Left lung (tissue), 10 donors: ENCODE data around the gene SELENOF. TPM values are rescaled to one million over a fixed set of nuclear protein-coding genes. Genes with fewer than 3 reads are reported as not detected.
"Not testable (repeated sequence)": the region's sequence is repeated elsewhere in the genome, so short reads cannot be mapped to it uniquely, and the experiment has no call there.

ENCODE experiments used
- ATAC-seq: fragments of 200-7000 bp; cut with Tn5 transposase; one replicate; pipeline ENCODE4 v1.9.1; 2020; ENCODE audit warnings: moderate library complexity
- DNase-seq, 4 donors: peaks; one replicate each; pipeline ENCODE4 v3.0.0-alpha.2; 2013 to 2020
- H3K27ac ChIP-seq, 2 donors: fragments of 200-600 bp; sonication (generic) in 1 of 2; one replicate each; pipeline versions ENCODE4 v1.5.0 to v1.8.0; 2020 to 2021
- H3K27me3 ChIP-seq, 2 donors: fragments of 200-600 bp; sonication (generic) in 1 of 2; one replicate each; pipeline versions ENCODE4 v1.5.0 to v1.8.0; 2020 to 2021
- H3K36me3 ChIP-seq, 2 donors: fragments of 200-600 bp; sonication (generic) in 1 of 2; one replicate each; pipeline versions ENCODE4 v1.5.0 to v1.8.0; 2020 to 2021
- H3K4me1 ChIP-seq, 2 donors: fragments of 200-600 bp; one replicate each; pipeline ENCODE4 v1.8.0; 2021
- H3K4me3 ChIP-seq, 2 donors: fragments of 200-600 bp; sonication (generic) in 1 of 2; one replicate each; pipeline versions ENCODE4 v1.5.0 to v1.8.0; 2020 to 2021; ENCODE audit warnings: mild to moderate bottlenecking in 1 of 2
- H3K9me3 ChIP-seq, 2 donors: fragments of 200-600 bp; sonication (generic) in 1 of 2; one replicate each; pipeline versions ENCODE4 v1.5.0 to v1.8.0; 2020 to 2021
- intact Hi-C, 2 donors: fragments of 100-400 bp; cut with DNase I; formaldehyde crosslinking; loops; one replicate each; pipeline versions ENCODE4 v1.11.2 to v1.14.2; 2022
- polyA plus RNA-seq, 6 donors: library from polyadenylated mRNA; unstranded; fragments of 120-200 nt; gene quantifications; one replicate each; pipeline ENCODE4 v1.2.1, GENCODE V29; 2013; ENCODE audit not compliant: insufficient read length in 6 of 6
- total RNA-seq, 2 donors: library from RNA; stranded (reverse); fragmentation: NEBNext Ultra II Directional; extraction: Animal tissue kit (Norgen Biotek cat#: 25700); gene quantifications; one replicate each; pipeline ENCODE4 v1.2.1, GENCODE V29; 2021
- TF ChIP-seq, protein P1 (sequence below), 2 donors: fragments of 200-600 bp; sonication (generic) in 1 of 2; IDR thresholded peaks; one replicate each; pipeline versions ENCODE4 v1.5.0 to v1.8.0; 2021; ENCODE audit warnings: antibody characterized with exemption in 2 of 2
- donor health status: DM: no; HTN: yes; CAD: no.
- donor health status: DM: no; HTN: no; CAD: no.

The SELENOF gene
- total and polyA plus RNA-seq, 8 donors: 217 to 302 (median 270) TPM

DNA sequence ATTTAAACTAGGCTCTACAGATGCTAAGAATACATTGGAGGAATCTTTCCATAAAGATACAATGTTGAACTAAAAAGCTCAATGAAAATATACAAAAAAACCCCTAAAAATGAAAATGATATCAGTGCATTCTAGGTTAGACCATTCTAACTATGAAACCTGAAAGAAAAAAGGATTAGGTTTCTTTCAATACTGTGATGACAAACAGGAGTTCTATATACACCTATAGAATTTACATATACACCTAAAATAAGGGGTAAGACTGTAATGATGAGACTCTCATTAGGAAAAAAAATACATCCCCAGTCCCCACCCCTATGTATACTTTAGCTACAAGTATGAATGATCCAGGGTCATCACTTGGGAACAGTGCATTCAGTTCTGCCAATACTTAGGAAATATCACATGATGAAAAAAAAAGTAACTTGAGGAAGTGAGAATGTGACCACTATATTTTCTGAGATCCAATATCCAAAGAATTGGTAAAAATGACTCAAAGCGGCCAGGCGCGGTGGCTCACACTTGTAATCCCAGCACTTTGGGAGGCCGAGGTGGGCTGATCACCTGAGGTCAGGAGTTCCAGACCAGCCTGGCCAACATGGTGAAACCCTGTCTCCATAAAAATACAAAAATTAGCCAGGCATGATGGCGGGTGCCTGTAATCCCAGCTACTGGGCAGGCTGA lies 26.3 kb downstream of the SELENOF start:
- no peaks in the 10 kb centered on the region for H3K27me3 ChIP-seq
- H3K4me3 ChIP-seq: no peak overlapping the region
- intact Hi-C loops: no loop called here
- peaks cover 0 to 3% of the 10 kb centered on the region in 2 donors for H3K36me3 ChIP-seq
- H3K4me1 ChIP-seq: peaks cover 0 to 10% of the 10 kb centered on the region in 2 donors
- H3K9me3 ChIP-seq: no peaks in the 10 kb centered on the region
- no peak overlapping the region for H3K27ac ChIP-seq
- DNase-seq (no peak), ATAC-seq (no peak)
- TF ChIP-seq, protein P1, sequence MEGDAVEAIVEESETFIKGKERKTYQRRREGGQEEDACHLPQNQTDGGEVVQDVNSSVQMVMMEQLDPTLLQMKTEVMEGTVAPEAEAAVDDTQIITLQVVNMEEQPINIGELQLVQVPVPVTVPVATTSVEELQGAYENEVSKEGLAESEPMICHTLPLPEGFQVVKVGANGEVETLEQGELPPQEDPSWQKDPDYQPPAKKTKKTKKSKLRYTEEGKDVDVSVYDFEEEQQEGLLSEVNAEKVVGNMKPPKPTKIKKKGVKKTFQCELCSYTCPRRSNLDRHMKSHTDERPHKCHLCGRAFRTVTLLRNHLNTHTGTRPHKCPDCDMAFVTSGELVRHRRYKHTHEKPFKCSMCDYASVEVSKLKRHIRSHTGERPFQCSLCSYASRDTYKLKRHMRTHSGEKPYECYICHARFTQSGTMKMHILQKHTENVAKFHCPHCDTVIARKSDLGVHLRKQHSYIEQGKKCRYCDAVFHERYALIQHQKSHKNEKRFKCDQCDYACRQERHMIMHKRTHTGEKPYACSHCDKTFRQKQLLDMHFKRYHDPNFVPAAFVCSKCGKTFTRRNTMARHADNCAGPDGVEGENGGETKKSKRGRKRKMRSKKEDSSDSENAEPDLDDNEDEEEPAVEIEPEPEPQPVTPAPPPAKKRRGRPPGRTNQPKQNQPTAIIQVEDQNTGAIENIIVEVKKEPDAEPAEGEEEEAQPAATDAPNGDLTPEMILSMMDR (IDR thresholded peaks at IDR 0.05): no peak

DNA sequence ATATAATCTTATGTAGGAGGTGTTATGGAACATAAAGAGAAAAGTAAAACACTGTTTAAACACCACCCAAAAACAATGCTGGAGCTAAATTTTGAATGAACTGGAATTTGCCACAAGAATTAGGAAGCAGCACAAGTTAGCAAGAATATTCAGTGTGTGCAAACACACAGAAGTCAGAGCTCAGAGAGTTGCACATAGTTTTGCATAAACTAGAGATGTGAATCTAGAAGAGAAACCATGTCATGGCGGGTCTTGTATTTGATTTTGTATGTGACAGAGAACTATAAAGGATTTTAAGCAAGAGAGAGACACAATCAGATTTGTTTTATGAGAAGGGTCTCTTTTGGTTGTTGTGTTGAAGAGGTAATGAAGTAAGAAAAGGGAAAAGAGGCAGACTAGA lies 38.2 kb downstream of the SELENOF start:
- TF ChIP-seq, protein P1 (IDR thresholded peaks at IDR 0.05): no peak
- no peaks in the 10 kb centered on the region for H3K4me1 ChIP-seq
- no peak overlapping the region for H3K27ac ChIP-seq
- peaks cover 0 to 33% of the 10 kb centered on the region in 2 donors for H3K36me3 ChIP-seq
- H3K4me3 ChIP-seq: no peak overlapping the region
- intact Hi-C loops: no loop called here
- H3K9me3 ChIP-seq: no peaks in the 10 kb centered on the region
- no peaks in the 10 kb centered on the region for H3K27me3 ChIP-seq
- no peak for ATAC-seq
- DNase-seq: no peak

DNA sequence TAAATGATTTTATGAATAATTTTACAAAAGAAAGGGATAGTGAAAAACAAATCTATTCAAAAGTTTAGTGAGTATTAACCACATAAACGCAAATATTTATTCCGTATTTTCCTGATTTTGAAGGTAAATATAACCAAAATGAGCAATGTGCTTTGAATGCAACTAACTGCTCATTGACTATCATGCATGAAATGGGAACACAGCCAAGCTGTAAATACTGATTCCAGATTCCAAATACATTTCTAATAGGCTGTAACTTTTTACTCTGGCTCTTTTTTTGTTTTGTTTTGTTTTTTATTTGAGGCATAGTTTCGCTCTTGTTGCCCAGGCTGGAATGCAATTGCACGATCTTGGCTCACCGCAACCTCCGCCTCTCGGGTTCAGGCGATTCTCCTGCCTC lies 41.8 kb downstream of the SELENOF start:
- no peak overlapping the region for H3K4me3 ChIP-seq
- no peak overlapping the region for H3K27ac ChIP-seq
- no peak for ATAC-seq
- no peaks in the 10 kb centered on the region for H3K27me3 ChIP-seq
- H3K4me1 ChIP-seq: peaks cover 0 to 9% of the 10 kb centered on the region in 2 donors
- TF ChIP-seq, protein P1 (IDR thresholded peaks at IDR 0.05): no peak
- intact Hi-C loops: no loop called here
- peaks cover 0 to 14% of the 10 kb centered on the region in 2 donors for H3K36me3 ChIP-seq
- DNase-seq: peak in 2 of 4 donors; percentile 5 to 25
- H3K9me3 ChIP-seq: no peaks in the 10 kb centered on the region

DNA sequence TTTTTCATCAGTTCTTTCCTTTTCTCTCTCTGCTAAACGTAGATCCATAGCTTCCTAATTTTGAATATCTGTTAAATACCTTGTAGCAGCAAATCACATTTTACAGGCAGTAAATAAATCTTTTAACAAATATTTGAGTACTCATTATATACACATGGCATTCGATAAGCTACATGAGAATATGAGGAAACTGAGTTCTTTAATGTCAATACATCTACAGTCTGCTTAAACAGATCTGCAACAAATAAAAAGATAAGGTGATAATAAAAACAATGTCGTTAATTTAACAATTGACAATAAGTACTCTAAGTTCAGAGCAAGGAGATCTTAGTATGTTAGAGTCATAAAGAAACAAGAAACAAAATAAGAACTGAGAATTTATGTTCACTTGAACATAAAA lies 42.9 kb downstream of the SELENOF start:
- no peak overlapping the region for H3K4me3 ChIP-seq
- intact Hi-C loops: no loop called here

DNA sequence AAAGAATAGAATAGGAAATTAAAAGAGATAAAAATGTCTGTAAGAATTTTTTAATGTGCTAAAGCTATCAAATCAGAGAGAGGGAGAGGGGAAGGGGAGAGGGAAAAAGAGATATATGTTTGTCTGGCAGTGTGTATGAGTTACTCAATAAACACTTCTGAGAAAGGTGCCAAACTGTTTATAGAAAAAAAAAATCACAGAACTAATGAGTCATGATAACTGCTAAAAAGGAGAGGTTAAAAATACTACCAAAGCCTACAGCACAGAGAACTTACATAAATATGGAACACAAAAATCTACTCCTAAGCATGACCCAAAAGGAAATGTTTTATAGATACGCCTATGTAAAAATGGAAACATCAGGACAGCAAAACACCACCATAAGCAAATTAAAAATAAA lies 45.4 kb downstream of the SELENOF start:
- Histone ChIP-seq H3K27me3 (no peaks in the 10 kb centered on the region), H3K4me3 (no peak overlapping the region), H3K9me3 (no peaks in the 10 kb centered on the region), H3K36me3 (peaks cover 0 to 14% of the 10 kb centered on the region in 2 donors), H3K4me1 (peaks cover 0 to 15% of the 10 kb centered on the region in 2 donors), H3K27ac (no peak overlapping the region)
- intact Hi-C loops: no loop called here
- TF ChIP-seq, protein P1 (IDR thresholded peaks at IDR 0.05): no peak
- no peak for DNase-seq
- ATAC-seq: no peak

More for the DNA sequence above, 42.9 kb downstream of the SELENOF start:
- Histone ChIP-seq H3K36me3 (peaks cover 0 to 14% of the 10 kb centered on the region in 2 donors), H3K27ac (no peak overlapping the region), H3K9me3 (no peaks in the 10 kb centered on the region), H3K4me1 (peaks cover 0 to 15% of the 10 kb centered on the region in 2 donors), H3K27me3 (no peaks in the 10 kb centered on the region)
- ATAC-seq (no peak), DNase-seq (no peak)
- TF ChIP-seq, protein P1 (IDR thresholded peaks at IDR 0.05): no peak

DNA sequence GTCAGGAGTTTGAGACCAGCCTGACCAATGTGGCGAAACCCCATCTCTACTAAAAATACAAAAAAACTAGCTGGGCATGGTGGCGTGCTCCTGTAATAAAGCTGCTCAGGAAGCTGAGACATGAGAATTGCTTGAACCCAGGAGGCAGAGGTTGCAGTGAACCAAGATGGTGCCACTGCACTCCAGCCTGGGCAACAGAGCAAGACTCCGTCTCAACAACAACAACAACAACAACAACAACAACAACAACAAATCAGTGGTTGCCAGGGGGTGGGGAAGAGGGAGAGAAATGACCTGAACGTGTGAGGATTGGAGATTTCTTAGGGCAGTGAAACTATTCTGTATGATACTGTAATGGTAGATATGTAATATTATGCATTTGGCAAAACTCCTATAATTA lies 46.6 kb downstream of the SELENOF start:
- H3K4me3 ChIP-seq, H3K27ac ChIP-seq, H3K9me3 ChIP-seq, DNase-seq, intact Hi-C loops, ATAC-seq, H3K27me3 ChIP-seq, H3K36me3 ChIP-seq: not testable (repeated sequence)
- H3K4me1 ChIP-seq: peaks cover 0 to 15% of the 10 kb centered on the region in 2 donors
